Measurements from ENCODE around the gene TBX15.

Gene TBX15

DNA sequence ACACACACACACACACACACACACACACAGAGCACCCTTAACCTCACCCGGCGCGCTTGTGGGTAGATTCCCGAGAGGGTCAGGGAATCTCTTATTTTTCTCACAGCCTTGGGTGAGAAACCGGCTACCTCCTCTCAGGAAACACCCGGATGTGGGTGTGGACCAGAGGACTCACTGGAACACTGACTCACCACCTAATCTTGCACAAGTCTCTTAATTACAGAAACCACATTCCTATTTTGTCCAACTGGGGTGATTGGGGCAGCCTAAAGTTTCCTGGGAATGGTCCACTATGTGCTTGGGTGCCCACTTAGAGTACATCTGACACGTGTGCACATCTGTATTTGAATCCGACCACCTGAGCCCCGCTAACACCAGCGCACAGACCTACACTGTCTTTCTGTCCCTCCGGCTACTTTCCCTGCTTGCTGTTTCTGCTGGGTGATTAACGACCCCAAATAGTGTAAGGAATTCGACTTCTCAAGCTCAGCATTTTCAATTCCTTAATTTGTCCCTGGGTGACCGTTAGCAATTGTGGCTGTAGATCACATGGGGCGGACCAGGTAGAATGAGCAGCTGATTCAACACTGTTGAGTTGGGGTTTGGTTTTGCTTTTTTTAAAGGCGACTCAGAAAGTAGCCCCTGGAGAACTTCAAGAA lies 14.0 kb upstream of the TBX15 start:
- Histone ChIP-seq H3K4me1 (ENCODE audit: control extremely low read depth in 1 of 4, control insufficient read depth in 4 of 4, insufficient read depth in 4 of 4, low read length in 3 of 4) (peaks cover 0 to 30% (median 15%) of the 10 kb centered on the region in 4 experiments), H3K9me3 (ENCODE audit: control extremely low read depth in 1 of 5, control insufficient read depth in 4 of 5, insufficient read depth in 2 of 5, low read depth in 1 of 5, low read length in 4 of 5) (peaks cover 0 to 6% (median 3%) of the 10 kb centered on the region in 5 experiments), H3K4me3 (ENCODE audit: control insufficient read depth in 1 of 7, extremely low read depth in 1 of 7, insufficient read depth in 4 of 7, low read depth in 2 of 7, low read length in 6 of 7) (peak overlapping the region in 1 of 7 experiments; percentile 29), H3K36me3 (ENCODE audit: control insufficient read depth in 4 of 4, insufficient read depth in 4 of 4, low read length in 3 of 4) (no peaks in the 10 kb centered on the region), H3K27ac (ENCODE audit: insufficient read depth in 1 of 2, low read depth in 1 of 2, low read length in 2 of 2, poor library complexity in 1 of 2, severe bottlenecking in 2 of 2) (no peak overlapping the region), H3K27me3 (replicated peaks in 2 of 5; ENCODE audit: control insufficient read depth in 4 of 5, insufficient read depth in 5 of 5, low read length in 4 of 5) (peaks cover 26 to 100% (median 59%) of the 10 kb centered on the region in 5 experiments)
- peak; percentile 57 to 84 (median 81) for DNase-seq
- WGBS (ENCODE audit: insufficient coverage), result 1% methylated on average over 12 of the region's 16 CpGs
- CTCF ChIA-PET, result interaction anchor here (0.6 kb wide), 1 partner anchor 839 kb away, joined by 3 read pairs; no protein-coding TSS in a partner anchor
- POLR2A ChIA-PET, result no interaction called here

DNA sequence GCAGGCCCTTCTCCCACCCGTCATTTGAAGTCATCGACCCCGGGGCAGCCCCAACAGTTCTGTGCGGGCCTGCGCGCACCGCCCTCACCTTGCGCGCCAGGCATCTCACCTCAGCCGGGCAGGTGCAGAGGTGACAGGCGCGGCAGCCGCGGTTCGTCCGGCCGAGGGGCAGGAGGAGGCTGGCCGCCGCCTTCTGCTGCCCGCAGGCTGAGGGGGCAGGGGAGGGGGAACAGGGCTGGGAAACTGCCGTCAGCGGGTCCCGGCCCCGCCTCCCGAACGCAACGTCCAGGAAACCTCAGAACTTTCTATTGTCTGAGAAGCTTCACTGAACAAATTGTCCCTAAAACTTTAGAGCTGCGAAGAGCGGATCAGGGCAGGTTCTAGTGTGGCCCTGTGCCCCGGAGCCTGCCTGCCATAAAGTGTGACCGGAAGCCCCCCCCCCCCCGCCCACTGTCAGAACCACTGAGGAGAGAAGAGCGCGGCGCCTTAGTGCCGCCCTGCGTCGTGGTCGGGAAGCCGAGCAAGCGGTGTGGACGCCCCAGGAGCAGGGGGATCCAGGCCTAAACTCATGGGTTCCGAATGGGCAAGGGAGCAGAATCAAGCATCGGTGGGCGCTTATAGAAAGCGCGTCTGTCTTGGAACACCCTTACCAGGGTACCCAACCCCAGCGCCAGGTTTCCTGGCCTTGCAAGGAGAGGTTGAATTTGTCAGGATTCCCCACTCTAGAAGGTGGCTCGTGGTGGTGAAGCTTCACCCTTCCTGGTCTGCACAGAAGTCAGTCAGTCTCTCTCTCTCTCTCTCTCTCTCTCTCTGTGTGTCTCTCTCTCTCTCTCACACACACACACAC lies 13.3 kb upstream of the TBX15 start:
- ChIA-PET POLR2A (no interaction called here), CTCF (interaction anchor here (0.6 to 2.3 kb wide), 3 partner anchors 12 to 838 kb away, joined by 3 to 13 read pairs (median 4); no protein-coding TSS in a partner anchor)
- no peaks in the 10 kb centered on the region for H3K36me3 ChIP-seq (ENCODE audit: control insufficient read depth in 4 of 4, insufficient read depth in 4 of 4, low read length in 3 of 4)
- H3K27ac ChIP-seq (ENCODE audit: insufficient read depth in 1 of 2, low read depth in 1 of 2, low read length in 2 of 2, poor library complexity in 1 of 2, severe bottlenecking in 2 of 2), result no peak overlapping the region
- peaks cover 0 to 23% (median 12%) of the 10 kb centered on the region in 4 experiments for H3K4me1 ChIP-seq (ENCODE audit: control extremely low read depth in 1 of 4, control insufficient read depth in 4 of 4, insufficient read depth in 4 of 4, low read length in 3 of 4)
- peaks cover 0 to 6% (median 3%) of the 10 kb centered on the region in 5 experiments for H3K9me3 ChIP-seq (ENCODE audit: control extremely low read depth in 1 of 5, control insufficient read depth in 4 of 5, insufficient read depth in 2 of 5, low read depth in 1 of 5, low read length in 4 of 5)
- H3K4me3 ChIP-seq (ENCODE audit: control insufficient read depth in 1 of 7, extremely low read depth in 1 of 7, insufficient read depth in 4 of 7, low read depth in 2 of 7, low read length in 6 of 7), result peak overlapping the region in 2 of 7 experiments; percentile 29 to 39
- no peak for DNase-seq
- 6% methylated on average over 20 of the region's 49 CpGs for WGBS (ENCODE audit: insufficient coverage)
- peaks cover 26 to 100% (median 61%) of the 10 kb centered on the region in 5 experiments for H3K27me3 ChIP-seq (replicated peaks in 2 of 5; ENCODE audit: control insufficient read depth in 4 of 5, insufficient read depth in 5 of 5, low read length in 4 of 5)

DNA sequence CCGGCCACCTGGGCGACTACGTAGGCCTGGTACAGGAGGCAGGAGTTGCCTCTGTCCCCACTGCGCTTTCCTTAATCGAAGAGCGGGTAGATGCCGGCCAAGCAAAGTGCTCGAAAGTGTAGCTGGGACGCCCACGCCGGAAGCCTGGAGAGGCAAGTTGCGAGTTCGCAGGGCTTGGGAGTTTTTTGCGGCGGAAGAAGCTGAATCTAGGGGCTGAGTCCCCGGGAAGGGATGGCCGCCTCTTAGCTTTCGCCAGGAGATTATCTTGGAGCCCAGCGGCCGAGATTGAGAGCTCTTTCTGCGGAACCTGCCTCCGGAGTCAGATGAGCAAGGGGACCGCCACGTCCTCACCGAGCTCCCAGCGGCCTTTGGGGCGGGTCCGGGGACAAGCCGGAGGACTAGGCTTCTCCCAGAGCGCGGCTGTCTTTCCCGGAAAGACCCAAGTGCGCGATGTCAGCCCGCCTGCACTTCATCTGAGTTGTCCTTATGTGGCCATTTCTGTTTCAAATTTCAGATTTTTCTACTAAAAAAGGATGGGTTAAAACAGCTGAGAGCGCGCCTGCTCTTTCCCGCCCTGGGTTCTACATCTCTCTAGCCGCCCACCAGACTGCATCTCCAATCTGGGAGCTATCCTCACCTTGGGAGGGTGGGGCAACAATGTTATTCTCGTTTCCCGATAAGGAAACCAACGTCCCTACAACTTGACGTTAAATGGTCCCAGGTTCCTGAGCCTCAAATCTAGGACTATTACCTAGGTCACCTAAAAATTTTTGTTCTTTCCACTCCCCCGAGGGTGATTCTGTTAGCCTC lies 12.4 kb upstream of the TBX15 start:
- peaks cover 20 to 100% (median 61%) of the 10 kb centered on the region in 5 experiments for H3K27me3 ChIP-seq (replicated peaks in 2 of 5; ENCODE audit: control insufficient read depth in 4 of 5, insufficient read depth in 5 of 5, low read length in 4 of 5)
- H3K27ac ChIP-seq (ENCODE audit: insufficient read depth in 1 of 2, low read depth in 1 of 2, low read length in 2 of 2, poor library complexity in 1 of 2, severe bottlenecking in 2 of 2), result no peak overlapping the region
- peaks cover 0 to 3% (median 0%) of the 10 kb centered on the region in 5 experiments for H3K9me3 ChIP-seq (ENCODE audit: control extremely low read depth in 1 of 5, control insufficient read depth in 4 of 5, insufficient read depth in 2 of 5, low read depth in 1 of 5, low read length in 4 of 5)
- no peak for DNase-seq
- H3K4me3 ChIP-seq (ENCODE audit: control insufficient read depth in 1 of 7, extremely low read depth in 1 of 7, insufficient read depth in 4 of 7, low read depth in 2 of 7, low read length in 6 of 7), result no peak overlapping the region
- H3K36me3 ChIP-seq (ENCODE audit: control insufficient read depth in 4 of 4, insufficient read depth in 4 of 4, low read length in 3 of 4), result no peaks in the 10 kb centered on the region
- CTCF ChIA-PET, result interaction anchor here (1.3 to 2.3 kb wide), 3 partner anchors 8 to 15 kb away, joined by 3 to 13 read pairs (median 4); no protein-coding TSS in a partner anchor
- POLR2A ChIA-PET, result no interaction called here
- WGBS (ENCODE audit: insufficient coverage), result 7% methylated on average over 43 of the region's 44 CpGs
- H3K4me1 ChIP-seq (ENCODE audit: control extremely low read depth in 1 of 4, control insufficient read depth in 4 of 4, insufficient read depth in 4 of 4, low read length in 3 of 4), result peaks cover 0 to 22% (median 12%) of the 10 kb centered on the region in 4 experiments

DNA sequence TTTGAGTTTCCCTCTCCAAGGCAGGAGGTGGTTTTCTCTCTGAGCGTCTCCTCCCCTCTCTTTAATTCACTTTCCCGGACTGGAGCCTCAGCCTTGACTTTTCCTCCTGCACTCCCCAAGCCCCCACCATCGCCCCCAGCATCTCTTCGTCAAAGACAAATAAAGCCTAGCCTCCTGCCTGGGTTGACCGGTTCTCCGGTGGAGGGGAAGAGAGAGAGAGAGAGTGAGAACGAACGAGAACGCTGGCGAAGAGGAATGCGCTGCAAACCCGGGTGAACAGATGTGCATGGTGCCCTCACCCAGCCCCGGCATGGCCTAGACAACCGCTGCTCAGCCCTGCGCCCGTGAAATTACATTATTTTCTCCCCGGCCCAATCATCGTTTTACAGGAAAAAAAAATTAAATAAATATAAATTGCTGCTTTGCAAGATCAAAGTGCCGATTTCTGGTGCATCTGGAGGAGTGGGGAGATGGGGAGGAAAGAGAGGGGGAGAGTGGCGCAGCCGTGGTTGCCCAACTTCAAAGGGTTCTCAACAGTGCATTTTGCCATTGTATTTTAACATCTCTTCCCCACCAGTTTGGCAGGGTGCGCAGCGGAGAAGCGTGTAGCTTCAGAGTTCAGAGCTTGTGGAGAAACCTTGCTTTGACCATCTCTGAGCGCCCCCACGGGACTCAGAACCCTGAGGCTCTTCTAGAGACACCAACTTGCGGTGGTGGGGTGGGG lies 11.4 kb upstream of the TBX15 start:
- ChIA-PET POLR2A (no interaction called here), CTCF (interaction anchor here (1.3 to 2.3 kb wide), 2 partner anchors 9 to 10 kb away, joined by 3 to 13 read pairs; no protein-coding TSS in a partner anchor)
- DNase-seq, result no peak

DNA sequence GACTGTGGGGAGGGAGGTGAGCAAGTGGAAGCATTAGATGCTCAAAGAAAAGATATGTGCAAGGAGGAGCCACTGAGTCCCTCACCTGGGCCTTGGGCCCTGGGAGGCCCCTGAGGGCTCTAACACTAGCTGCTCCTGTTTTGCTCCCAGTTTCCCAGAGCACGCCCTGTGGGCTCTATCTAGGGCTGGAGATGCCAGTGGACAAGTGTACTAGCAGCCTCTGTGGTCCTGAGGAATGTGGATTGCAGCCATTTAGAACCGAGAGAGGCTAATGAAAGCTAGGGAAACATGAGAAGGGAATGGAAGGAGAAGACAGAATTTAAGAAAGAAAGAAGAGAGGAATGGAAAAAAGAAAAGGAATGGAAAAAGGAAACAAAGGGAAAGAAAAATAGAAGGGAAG lies 10.0 kb upstream of the TBX15 start:
- POLR2A ChIA-PET, result no interaction called here
- CTCF ChIA-PET, result interaction anchor here (1.0 kb wide), 1 partner anchor 846 kb away, joined by 4 read pairs; no protein-coding TSS in a partner anchor
- peaks cover 27 to 100% (median 67%) of the 10 kb centered on the region in 5 experiments for H3K27me3 ChIP-seq (replicated peaks in 2 of 5; ENCODE audit: control insufficient read depth in 4 of 5, insufficient read depth in 5 of 5, low read length in 4 of 5)

More for the DNA sequence above, 11.4 kb upstream of the TBX15 start:
- Histone ChIP-seq H3K27ac (ENCODE audit: insufficient read depth in 1 of 2, low read depth in 1 of 2, low read length in 2 of 2, poor library complexity in 1 of 2, severe bottlenecking in 2 of 2) (no peak overlapping the region), H3K36me3 (ENCODE audit: control insufficient read depth in 4 of 4, insufficient read depth in 4 of 4, low read length in 3 of 4) (no peaks in the 10 kb centered on the region), H3K9me3 (ENCODE audit: control extremely low read depth in 1 of 5, control insufficient read depth in 4 of 5, insufficient read depth in 2 of 5, low read depth in 1 of 5, low read length in 4 of 5) (no peaks in the 10 kb centered on the region), H3K27me3 (replicated peaks in 2 of 5; ENCODE audit: control insufficient read depth in 4 of 5, insufficient read depth in 5 of 5, low read length in 4 of 5) (peaks cover 18 to 100% (median 62%) of the 10 kb centered on the region in 5 experiments), H3K4me1 (ENCODE audit: control extremely low read depth in 1 of 4, control insufficient read depth in 4 of 4, insufficient read depth in 4 of 4, low read length in 3 of 4) (peaks cover 0 to 22% (median 12%) of the 10 kb centered on the region in 4 experiments), H3K4me3 (ENCODE audit: control insufficient read depth in 1 of 7, extremely low read depth in 1 of 7, insufficient read depth in 4 of 7, low read depth in 2 of 7, low read length in 6 of 7) (no peak overlapping the region)
- WGBS (ENCODE audit: insufficient coverage), result 11% methylated on average over 12 of the region's 27 CpGs

DNA sequence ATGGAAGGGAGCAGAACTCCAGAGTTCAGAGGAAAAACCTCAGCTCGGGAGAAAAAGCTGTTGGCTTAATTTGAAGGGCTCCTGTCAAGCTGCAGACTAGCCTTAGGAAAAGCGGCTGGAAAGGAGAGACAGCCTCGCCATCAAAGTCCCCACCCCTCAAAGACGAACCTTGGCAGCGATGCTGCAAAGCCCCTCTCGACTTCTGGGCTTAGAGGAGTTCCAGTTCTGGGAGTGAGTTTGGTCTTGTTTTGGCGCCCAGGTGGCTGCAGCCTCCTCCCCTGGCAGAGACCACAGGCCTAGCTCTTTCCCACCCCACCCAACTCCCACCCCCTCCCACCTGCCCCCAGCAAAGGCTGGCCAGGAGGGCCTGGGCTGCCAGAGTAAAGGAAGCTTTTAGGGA lies 9.1 kb upstream of the TBX15 start:
- no peak overlapping the region for H3K4me3 ChIP-seq (ENCODE audit: control insufficient read depth in 1 of 7, extremely low read depth in 1 of 7, insufficient read depth in 4 of 7, low read depth in 2 of 7, low read length in 6 of 7)
- no peak for DNase-seq
- H3K9me3 ChIP-seq (ENCODE audit: control extremely low read depth in 1 of 5, control insufficient read depth in 4 of 5, insufficient read depth in 2 of 5, low read depth in 1 of 5, low read length in 4 of 5), result peaks cover 0 to 2% (median 0%) of the 10 kb centered on the region in 5 experiments
- H3K27ac ChIP-seq (ENCODE audit: insufficient read depth in 1 of 2, low read depth in 1 of 2, low read length in 2 of 2, poor library complexity in 1 of 2, severe bottlenecking in 2 of 2), result no peak overlapping the region
- POLR2A ChIA-PET, result no interaction called here
- 0% methylated on average over 2 of the region's 7 CpGs for WGBS (ENCODE audit: insufficient coverage)
- H3K27me3 ChIP-seq (replicated peaks in 2 of 5; ENCODE audit: control insufficient read depth in 4 of 5, insufficient read depth in 5 of 5, low read length in 4 of 5), result peaks cover 19 to 100% (median 63%) of the 10 kb centered on the region in 5 experiments
- H3K36me3 ChIP-seq (ENCODE audit: control insufficient read depth in 4 of 4, insufficient read depth in 4 of 4, low read length in 3 of 4), result no peaks in the 10 kb centered on the region
- peaks cover 0 to 23% (median 12%) of the 10 kb centered on the region in 4 experiments for H3K4me1 ChIP-seq (ENCODE audit: control extremely low read depth in 1 of 4, control insufficient read depth in 4 of 4, insufficient read depth in 4 of 4, low read length in 3 of 4)
- CTCF ChIA-PET, result interaction anchor here (0.8 to 5.1 kb wide), 2 partner anchors 8 to 12 kb away, joined by 3 to 29 read pairs; no protein-coding TSS in a partner anchor

More for the DNA sequence above, 10.0 kb upstream of the TBX15 start:
- no peak overlapping the region for H3K4me3 ChIP-seq (ENCODE audit: control insufficient read depth in 1 of 7, extremely low read depth in 1 of 7, insufficient read depth in 4 of 7, low read depth in 2 of 7, low read length in 6 of 7)
- H3K4me1 ChIP-seq (ENCODE audit: control extremely low read depth in 1 of 4, control insufficient read depth in 4 of 4, insufficient read depth in 4 of 4, low read length in 3 of 4), result peaks cover 0 to 22% (median 12%) of the 10 kb centered on the region in 4 experiments
- no peaks in the 10 kb centered on the region for H3K36me3 ChIP-seq (ENCODE audit: control insufficient read depth in 4 of 4, insufficient read depth in 4 of 4, low read length in 3 of 4)
- no peak for DNase-seq
- H3K9me3 ChIP-seq (ENCODE audit: control extremely low read depth in 1 of 5, control insufficient read depth in 4 of 5, insufficient read depth in 2 of 5, low read depth in 1 of 5, low read length in 4 of 5), result peaks cover 0 to 2% (median 0%) of the 10 kb centered on the region in 5 experiments
- WGBS (ENCODE audit: insufficient coverage), result 21% methylated on average over 1 of the region's 2 CpGs
- H3K27ac ChIP-seq (ENCODE audit: insufficient read depth in 1 of 2, low read depth in 1 of 2, low read length in 2 of 2, poor library complexity in 1 of 2, severe bottlenecking in 2 of 2), result no peak overlapping the region

Measured in common myeloid progenitor, CD34-positive (primary cell).